Smooth muscle cell of the brain vasculature (primary cell): ENCODE data around the gene CDIPT.
"Not testable (repeated sequence)": the region's sequence is repeated elsewhere in the genome, so short reads cannot be mapped to it uniquely, and the experiment has no call there.

ENCODE experiments used
- DNase-seq: peaks from one replicate; pipeline ENCODE4 v3.0.0-alpha.2; 2012; ENCODE audit warnings: low read depth, low spot score

CDIPT gene

DNA sequence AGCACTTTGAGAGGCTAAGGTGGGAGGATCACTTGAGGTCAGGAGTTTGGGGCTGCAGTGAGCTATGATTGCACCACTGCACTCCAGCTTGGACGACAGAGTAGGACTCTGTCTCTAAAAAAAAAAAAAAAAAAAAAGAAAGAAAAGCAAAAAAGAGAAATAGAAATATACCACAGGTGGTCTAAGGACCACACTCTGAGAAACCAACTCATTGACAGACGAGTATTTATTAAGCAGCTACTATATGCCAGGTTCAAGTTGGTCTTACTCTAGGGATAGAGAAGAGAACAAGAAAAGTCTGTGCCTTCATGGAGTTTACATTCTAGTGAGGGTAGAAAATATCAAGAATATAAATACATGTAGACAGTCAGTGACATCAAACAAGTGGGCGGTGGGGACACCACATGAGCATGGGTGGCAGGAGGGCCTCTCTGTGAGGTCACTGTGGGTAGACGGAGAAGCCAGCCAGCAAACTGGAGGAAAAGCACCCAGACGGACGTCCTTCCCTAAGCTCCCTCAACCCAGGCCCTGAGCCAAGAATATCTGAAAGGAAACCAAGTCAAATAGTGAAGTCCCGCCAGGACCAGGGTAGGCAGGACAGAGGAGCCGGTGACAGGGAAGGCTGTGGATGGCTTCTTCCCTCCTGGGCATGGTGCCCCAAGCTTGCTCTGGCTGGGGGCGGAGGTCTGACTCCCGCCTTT, 4.7 kb downstream of the CDIPT start:
- DNase-seq, result no peak

DNA sequence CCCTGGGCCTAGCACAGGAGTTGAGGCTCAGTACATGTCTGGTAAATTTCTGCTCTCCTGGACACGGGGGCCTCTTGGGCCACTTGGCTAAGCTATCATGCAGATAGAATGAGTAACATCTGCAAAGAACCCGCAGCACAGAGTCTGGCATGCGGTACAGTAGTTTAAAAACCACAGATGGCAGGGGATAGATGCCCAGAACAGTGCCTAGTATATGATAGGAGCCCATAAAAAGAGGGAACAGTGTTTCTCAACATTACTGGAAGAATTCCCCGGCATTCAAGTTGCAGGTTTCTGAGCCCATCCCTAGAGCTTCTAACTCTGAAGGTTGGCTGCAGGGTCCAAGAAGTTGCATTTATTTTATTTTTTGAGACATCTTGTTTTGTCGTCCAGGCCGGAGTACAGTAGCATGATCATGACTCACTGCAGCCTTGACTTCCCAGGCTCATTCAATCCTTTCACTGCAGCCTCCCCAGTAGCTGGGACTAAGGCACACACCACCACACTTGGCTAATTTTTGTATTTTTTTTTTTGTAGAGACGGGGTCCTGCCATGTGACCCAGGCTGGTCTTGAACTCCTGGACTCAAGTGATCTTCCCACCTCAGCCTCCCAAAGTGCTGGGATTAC, 5.8 kb downstream of the CDIPT start:
- DNase-seq, result no peak

DNA sequence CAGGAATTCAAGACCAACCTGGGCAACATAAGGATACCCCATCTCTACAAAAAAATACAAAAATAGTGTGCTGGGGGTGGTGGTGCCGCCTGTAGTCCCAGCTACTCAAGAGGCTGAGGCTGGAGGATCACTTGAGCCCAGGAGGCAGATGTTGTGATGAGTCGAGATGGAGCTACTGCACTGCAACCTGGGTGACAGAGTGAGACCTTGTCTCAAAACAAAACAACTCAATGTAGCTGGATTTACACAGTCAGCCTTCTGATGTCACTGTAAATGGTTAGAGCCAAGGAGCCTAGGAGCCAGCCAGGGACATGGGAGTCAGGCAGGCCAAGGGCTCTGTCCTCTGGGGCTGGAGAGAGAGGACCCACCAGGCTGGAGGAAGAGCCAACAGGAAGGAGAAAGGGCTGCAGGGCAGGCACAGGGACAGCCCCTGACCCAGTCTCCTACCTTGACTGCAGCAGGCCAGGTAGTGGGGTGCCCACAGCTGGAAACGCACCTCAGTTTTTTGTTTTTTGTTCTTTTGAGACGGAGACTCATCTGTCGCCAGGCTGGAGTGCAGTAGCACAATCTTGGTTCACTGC, 8.4 kb downstream of the CDIPT start:
- no peak for DNase-seq

DNA sequence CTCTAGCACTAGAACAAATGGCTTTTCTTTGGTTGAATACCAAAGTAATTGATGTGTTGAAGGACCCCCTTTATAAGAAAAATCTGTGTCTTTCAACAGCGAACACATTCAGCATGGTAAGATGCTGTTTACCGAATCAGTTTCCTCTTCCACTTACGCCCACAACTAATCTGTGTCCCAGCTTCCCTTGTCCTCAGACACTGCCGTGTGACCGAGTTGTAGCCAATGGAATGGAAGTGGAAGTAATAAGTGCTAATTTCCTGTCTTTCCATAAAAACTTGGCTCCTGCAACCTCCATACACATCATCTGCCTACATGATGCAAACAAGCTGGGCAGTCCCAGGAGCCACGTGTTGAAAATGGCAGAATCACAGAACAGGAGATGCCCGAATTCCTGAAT, 10.4 kb downstream of the CDIPT start:
- DNase-seq, result no peak

DNA sequence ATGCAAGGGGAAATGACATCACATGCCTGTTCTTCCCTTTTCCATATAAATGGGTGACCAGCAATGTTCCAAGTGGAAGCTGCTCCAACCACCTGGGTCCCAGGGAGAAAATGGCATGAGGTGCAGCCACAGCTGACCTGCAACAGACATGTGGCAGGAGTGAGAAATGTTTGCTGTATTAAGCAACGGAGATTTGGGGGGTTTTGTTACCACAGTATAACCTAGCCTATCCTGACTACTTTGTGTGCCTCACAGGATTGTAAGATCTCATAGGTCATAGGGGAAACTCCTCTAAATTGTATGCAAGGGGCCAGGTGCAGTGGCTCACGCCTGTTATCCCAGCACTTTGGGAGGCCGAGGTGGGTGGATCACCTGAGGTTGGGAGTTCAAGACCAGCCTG, 12.0 kb downstream of the CDIPT start:
- DNase-seq, result no peak

DNA sequence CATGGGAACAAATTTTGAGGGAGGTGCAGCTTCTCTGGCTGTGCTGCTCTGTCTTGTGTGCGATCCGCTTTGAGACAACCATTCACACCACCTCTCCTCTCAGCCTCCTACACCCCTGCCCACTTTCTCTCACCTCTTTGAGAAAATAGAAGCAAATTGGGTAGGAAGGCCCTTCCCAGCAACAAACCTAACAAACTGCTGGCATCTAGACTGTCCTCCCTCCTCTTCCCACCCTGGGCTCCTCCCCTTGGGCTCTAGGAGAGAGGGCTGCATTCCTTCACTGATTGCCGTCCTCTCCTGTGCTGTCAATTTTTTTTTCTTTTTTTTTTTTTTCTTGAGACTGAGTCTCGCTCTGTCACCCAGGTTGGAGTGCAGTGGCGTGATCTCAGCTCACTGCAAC, 13.5 kb downstream of the CDIPT start:
- no peak for DNase-seq

DNA sequence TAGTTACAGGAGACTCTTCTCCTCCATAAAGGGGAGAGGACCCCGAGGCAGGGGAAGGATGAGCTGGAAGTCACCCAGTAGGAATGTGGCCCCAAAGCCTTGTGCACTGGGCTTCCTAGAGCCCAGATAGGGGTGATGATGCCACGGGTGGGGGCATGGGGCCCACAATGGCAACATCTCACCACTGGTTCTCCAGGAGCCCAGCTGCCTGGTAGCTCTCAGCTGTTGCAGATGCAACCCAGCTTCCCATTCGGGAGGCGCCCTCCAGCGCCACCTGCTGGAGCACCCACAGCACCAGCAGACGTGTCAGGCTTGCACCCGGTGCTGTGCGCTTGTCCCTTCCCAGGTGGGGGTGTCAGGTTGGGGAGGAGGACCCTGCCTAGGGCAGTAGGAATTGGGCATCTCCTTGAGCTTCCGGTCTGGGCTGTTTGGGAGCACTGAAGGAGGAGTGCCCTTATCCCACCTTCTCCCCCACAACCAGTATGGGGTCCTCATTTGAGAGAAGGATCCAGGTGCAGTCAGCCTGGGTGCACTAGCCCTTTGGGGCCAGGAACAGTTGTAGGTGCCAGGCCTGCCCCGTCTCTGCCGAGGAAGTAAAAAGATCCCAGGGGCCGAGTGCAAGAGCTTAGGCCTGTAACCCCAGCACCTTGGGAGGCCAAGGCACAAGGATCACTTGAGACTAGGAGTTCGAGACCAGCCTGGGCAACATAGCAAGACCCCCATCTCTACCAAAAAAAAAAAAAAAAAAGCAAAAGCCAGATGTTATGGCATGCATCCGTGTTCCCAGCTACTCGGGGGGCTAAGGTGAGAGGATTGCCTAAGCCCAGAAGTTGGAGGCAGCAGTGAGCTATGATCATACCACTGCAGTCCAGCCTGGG, 14.4 kb downstream of the CDIPT start:
- DNase-seq, result no peak

DNA sequence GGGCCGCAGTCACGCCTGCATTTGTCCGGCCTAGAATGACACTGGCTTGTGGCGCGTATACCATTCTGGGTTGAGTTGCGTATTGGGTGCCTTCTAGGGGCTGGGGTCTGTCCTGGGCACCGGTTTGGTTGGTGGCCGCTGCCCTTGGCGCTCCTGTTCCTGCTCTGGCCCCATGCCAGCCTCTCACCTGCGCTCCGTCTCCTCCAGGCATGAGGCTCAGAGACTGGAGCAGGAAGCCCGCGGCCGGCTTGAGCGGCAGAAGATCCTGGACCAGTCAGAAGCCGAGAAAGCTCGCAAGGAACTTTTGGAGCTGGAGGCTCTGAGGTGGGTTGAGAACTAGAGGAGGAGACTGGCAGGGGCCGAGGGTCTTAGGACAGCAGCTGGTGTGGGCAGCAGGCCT, 17.4 kb downstream of the CDIPT start:
- DNase-seq, result no peak

DNA sequence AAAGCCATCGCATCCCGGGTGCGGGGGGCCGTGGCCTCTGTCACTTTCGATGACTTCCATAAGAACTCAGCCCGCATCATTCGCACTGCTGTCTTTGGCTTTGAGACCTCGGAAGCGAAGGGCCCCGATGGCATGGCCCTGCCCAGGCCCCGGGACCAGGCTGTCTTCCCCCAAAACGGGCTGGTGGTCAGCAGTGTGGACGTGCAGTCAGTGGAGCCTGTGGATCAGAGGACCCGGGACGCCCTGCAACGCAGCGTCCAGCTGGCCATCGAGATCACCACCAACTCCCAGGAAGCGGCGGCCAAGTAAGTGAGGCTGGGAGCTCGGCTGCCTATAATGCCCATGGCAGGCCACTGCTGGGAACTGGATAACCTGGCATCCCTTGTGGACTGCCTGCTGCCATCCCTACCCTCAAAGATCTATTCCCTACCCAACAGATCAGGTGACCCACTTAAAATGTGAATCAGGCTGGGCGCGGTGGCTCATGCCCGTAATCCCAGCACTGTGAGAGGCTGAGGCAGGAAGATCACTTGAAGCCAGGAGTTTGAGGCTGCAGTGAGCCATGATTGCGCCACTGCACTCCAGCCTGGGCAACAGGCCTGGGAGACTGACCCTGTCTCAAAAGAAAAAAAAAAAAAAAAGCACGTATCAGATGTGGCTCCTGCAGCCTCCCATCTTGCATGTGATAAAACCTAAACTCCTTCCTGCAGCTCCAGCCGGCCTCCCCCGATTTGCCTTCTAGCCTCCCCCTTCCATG, 18.3 kb downstream of the CDIPT start:
- DNase-seq, result no peak

DNA sequence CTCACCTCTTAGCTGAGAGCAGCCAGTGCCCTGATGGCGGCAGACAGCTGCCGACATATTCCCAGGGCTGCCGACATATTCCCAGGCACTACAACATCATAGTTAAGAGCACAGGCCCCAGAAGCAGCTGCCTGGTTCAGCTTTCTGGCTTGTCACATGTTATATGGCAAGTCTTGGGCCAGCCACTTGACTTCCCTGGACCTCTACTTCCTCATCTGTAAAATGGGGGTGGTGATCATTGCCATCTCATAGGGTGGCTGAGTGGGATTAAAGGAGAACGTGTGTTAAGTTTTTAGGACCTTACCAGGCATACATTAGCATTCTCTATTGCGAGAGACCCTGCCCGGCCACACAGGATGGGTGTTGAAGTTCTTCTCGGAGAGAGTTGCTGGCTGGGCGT, 19.1 kb downstream of the CDIPT start:
- no peak for DNase-seq

DNA sequence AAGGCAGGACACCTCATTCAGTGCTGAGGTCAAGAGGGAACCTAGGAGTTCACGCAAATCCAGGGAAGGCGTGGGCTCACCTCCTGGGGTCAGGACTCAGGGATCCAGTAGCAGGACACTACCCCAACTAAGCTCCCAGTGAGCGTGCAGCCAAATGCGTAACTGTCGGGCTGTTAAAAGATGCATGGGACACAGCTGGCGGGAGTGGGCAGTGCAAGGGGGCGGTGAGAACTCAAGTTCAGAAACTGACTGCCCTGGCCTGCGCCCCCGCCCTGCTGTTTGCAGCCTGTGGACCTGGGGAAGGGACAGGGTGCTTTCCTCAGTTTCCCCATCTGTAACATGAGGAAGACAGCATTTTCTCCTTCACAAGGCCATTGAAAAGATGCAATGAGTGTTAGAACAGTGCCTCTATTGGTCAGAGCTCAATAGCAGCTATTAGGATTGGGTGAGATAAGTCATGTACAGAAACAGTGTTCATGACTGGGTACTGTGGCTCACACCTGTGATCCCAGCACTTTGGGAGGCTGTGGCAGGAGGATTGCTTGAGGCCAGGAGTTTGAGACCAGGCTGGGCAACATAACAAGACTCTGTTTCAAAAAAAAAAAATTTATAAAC, 20.2 kb downstream of the CDIPT start:
- DNase-seq, result no peak

DNA sequence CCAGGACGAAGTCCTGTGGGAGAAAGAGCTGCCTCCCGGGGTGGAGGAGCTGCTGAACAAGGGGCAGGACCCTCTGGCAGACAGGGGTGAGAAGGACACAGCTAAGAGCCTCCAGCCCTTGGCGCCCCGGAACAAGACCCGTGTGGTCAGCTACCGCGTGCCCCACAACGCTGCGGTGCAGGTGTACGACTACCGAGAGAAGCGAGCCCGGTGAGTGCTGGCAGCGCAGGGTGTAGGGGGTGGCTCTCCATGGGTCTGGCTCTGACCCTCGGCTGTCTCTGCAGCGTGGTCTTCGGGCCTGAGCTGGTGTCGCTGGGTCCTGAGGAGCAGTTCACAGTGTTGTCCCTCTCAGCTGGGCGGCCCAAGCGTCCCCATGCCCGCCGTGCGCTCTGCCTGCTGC, 21.4 kb downstream of the CDIPT start:
- DNase-seq, result no peak

DNA sequence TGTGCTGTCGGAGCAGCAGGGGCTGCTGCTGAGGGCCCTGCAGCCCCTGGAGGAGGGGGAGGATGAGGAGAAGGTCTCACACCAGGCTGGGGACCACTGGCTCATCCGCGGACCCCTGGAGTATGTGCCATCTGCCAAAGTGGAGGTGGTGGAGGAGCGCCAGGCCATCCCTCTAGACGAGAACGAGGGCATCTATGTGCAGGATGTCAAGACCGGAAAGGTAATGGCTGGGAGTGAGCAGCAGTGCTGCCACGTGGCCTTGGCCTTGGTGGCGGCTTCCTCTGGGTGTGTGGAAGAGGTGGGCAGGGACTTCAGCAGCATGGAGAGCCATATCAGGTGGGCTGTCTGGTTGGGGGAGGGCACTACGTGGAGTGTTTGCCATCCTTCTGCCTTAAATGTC, 22.8 kb downstream of the CDIPT start:
- DNase-seq, result no peak

DNA sequence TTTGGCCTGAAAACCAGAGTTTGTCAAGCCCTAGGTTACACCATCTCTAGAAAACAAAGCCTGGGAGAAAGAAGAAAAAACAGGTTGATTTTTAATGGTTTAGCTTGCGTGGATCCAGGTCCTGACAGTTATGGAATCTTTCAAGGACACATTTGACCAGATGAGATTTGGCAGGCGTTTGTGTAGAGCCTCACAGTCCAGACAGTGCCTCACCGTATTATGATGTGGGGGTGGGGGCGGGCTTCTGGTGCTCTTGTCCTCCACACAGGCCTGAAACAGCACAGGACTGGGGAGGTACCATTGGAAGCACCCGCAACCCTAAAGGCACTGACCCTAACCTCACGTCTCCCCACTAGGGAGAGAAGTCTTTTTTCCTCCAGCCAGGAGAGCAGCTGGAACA, 23.2 kb downstream of the CDIPT start:
- DNase-seq, result no peak

DNA sequence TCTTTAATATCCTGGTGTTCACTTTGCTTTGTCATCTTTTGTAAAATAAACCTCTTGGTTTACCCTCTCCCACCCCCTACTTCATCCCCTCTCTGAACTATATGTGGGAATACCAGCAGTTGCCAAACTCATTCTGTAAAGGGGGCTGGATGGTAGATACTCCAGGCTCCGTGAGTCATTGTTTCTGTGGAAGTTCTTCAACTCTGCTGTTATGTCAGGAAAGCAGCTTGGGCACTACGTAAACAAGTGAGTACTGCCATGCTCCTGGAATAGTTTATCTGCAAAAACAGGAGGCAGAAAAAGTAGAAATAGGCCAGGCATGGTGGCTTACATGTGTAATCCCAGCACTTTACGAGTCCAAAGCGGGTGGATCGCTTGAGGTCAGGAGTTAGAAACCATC, 25.2 kb downstream of the CDIPT start:
- DNase-seq, result no peak

DNA sequence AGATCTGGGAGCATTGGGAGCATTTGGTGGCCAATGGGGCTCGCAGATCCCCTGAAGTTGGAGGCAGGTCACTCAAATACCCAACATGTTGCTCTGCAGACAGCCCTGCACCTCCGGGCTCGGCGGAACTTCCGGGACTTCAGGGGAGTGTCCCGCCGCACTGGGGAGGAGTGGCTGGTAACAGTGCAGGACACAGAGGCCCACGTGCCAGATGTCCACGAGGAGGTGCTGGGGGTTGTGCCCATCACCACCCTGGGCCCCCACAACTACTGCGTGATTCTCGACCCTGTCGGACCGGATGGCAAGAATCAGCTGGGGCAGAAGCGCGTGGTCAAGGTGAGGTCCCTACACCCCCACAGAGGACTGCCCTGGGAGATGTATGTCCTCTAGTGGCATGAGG, 26.4 kb downstream of the CDIPT start:
- DNase-seq, result no peak

DNA sequence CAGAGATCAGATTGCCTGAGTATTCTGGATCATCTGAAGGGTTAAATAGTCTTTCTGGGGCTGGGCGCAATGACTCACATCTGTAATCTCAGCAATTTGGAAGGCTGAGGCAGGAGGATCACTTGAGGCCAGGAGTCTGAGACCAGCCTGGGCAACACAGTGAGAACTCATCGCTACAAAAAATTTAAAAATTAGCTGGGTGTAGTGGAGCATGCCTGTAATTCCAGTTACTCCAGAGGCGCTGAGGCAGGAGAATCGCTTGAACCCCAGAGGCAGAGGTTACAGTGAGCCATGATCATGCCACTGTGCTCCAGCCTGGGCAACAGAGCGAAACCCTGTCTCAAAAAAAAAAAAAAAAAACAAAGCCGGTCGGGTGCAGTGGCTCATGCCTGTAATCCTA, 27.1 kb downstream of the CDIPT start:
- no peak for DNase-seq

DNA sequence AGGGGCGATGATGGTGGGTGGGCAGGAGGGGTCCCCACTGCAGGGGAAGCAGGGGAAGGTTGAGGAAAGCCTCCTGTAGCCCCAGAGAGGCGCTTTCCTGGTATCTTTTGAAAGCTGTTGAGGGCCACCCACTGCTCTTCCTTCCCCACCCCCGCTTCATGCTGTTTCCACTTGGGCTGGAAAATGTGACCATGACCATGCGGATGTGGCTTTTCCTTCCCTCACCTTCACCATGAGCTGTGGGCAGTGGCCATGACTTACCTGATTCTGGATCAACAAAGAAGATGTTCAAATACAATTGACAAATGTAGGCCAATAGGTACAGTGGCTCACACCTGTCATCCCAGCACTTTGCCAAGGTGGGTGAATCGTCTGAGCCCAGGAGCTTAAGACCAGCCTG, 28.9 kb downstream of the CDIPT start:
- no peak for DNase-seq

DNA sequence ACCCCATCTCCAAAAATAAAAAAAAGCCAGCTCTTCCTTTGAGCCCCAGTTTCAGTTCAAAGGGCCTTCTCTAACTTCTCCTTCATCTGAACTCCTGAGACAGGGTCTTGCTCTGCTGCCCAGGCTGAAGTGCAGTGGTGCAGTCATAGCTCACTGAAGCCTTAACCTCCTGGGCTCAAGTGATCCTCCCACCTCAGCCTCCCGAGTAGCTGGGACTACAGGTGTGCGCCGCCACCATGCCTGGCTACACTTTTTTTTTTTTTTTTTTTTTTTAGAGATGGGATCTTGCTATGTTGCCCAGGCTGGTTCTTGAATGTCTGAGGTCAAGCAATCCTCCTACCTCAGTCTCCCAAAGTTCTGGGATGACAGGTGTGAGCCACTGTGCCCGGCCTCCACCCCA, 29.8 kb downstream of the CDIPT start:
- not testable (repeated sequence) for DNase-seq

DNA sequence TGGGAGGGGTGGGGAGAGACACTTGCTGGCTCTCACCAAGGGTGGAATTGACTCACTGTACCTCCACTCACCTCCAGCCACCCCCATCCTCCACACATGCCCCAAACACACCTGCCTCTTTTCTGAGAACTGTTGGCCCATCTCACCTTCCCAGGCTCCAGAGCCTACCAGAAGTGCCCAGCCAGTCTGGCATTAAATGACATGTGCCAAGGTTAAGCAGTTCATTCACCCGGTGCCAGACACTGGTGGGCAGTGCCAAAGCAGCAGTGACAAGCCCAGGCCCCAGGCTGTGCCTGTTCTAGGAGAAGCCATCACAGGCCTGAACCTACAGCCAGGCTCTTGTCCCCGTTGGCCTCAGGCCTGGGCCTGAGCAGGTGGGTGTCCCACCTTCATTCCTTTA, 31.5 kb downstream of the CDIPT start:
- DNase-seq, result no peak

DNA sequence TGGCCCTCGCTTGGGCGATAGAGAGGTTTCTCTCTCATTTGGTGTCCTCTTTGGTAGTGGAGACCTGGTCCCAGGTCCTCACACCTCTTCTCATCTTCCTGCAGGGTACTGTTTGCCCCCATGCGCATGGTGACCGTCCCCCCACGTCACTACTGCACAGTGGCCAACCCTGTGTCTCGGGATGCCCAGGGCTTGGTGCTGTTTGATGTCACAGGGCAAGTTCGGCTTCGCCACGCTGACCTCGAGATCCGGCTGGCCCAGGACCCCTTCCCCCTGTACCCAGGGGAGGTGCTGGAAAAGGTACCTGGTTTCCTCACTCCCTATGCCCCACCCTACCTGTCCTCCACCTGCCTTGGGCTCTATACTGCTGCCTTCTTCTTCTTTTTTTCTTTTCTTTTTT, 32.3 kb downstream of the CDIPT start:
- no peak for DNase-seq
